Stomach (tissue), 4 donors: ENCODE data around the gene ZNF513.

ENCODE experiments used
- EP300 ChIP-seq: sonication (generic); formaldehyde crosslinking; IDR thresholded peaks from one replicate; pipeline ENCODE4 v1.6.1; 2017; ENCODE audit warnings: antibody characterized with exemption
- POLR2A ChIP-seq, 4 donors: fragments of 450-650 bp; IDR thresholded peaks; one replicate each; pipeline ENCODE4 v1.6.1; 2016; ENCODE audit warnings: antibody characterized with exemption in 4 of 4, control low read depth in 2 of 4, mild to moderate bottlenecking in 1 of 4, moderate library complexity in 1 of 4
- POLR2AphosphoS5 ChIP-seq, 3 donors: sonication (generic); formaldehyde crosslinking; IDR thresholded peaks; one replicate each; pipeline ENCODE4 v1.6.1; 2016; ENCODE audit warnings: antibody characterized with exemption in 3 of 3
- TF ChIP-seq, protein P1 (sequence below), 7 experiments: fragments of 450-650 bp in 4 of 7; fragments of 200-600 bp in 3 of 7; sonication (generic) in 3 of 7; IDR thresholded peaks; one replicate each; pipeline ENCODE4 v1.5.1; 2016 to 2019; ENCODE audit warnings: antibody characterized with exemption in 7 of 7, control low read depth in 2 of 7, mild to moderate bottlenecking in 1 of 7

DNA sequence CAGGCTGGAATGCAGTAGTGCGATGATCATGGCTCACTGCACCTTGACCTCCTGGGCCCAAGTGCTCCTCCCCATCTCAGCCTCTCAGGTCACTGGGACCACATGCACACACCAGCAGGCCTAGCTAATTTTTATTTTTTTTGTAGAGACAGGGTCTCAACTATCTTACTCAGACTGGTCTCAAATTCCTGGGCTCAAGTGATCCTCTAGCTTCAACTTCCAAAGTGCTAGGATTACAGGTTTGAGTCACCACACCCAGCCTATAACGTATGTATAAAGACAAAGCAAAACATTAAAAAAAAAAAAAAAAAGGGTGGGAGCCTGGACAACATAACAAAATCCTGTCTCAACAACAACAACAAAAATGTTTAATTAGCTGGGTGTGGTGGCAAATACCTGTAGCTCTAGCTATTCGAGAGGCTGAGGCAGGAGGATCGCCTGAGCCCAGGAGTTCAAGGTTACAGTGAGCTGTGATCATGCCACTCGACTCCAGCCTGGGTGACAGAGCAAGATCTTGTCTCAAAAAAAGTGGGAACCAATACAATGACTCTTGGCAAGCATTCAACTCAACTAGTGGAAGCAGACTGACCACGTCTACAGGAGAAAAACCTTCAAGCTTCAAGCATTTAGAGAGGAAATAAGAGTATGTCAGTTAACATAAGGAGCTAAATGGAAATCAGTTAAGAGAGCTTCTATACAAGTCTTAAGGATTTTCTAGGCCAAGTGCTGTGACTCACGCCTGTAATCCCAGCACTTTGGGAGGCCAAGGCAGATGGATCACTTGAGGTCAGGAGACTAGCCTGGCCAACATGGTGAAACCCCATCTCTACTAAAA is 26.6 kb downstream of the ZNF513 start:
- TF ChIP-seq, protein P1, sequence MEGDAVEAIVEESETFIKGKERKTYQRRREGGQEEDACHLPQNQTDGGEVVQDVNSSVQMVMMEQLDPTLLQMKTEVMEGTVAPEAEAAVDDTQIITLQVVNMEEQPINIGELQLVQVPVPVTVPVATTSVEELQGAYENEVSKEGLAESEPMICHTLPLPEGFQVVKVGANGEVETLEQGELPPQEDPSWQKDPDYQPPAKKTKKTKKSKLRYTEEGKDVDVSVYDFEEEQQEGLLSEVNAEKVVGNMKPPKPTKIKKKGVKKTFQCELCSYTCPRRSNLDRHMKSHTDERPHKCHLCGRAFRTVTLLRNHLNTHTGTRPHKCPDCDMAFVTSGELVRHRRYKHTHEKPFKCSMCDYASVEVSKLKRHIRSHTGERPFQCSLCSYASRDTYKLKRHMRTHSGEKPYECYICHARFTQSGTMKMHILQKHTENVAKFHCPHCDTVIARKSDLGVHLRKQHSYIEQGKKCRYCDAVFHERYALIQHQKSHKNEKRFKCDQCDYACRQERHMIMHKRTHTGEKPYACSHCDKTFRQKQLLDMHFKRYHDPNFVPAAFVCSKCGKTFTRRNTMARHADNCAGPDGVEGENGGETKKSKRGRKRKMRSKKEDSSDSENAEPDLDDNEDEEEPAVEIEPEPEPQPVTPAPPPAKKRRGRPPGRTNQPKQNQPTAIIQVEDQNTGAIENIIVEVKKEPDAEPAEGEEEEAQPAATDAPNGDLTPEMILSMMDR (IDR thresholded peaks at IDR 0.05), result no peak
- TF ChIP-seq EP300 (no peak), POLR2A (IDR thresholded peaks at IDR 0.05) (no peak), POLR2AphosphoS5 (IDR thresholded peaks at IDR 0.05) (no peak)
